Measurements from ENCODE around the gene ATRN. TPM values are rescaled to one million over a fixed set of nuclear protein-coding genes. Genes with fewer than 3 reads are reported as not detected.

Gene ATRN
- polyA plus RNA-seq, 6 donors from 2014 or later = 6.8 to 11.0 (median 7.5) TPM

DNA sequence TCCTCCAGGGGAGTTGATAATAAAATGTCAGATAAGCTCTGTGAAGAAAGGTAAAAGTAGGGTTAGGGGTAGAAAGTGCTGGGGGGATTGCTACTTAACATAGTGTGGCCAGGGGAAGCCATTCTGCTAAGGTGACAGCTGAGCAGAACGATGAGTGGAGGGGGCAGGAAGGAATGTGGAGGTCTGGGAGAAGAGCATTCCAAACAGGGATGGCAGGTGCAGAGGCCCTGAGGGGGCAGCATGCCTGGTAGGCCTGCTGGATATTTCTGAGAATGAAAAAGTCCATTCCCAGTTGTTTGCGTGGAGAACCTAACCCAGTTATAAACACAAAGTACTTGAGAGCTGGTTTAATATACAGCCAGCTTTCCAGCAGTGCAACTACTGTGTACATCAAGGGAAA lies 183.1 kb downstream of the ATRN start:
- no peak overlapping the region for H3K27ac Mint-ChIP-seq
- H3K4me1 Mint-ChIP-seq = peaks cover 3 to 11% (median 10%) of the 10 kb centered on the region in 3 donors
- H3K4me3 Mint-ChIP-seq = no peak overlapping the region
- H3K36me3 Mint-ChIP-seq = peaks cover 6 to 8% of the 10 kb centered on the region in 2 donors
- peaks cover 0 to 8% (median 3%) of the 10 kb centered on the region in 7 donors for H3K9me3 Mint-ChIP-seq
- ATAC-seq (ENCODE audit: low read depth in 2 of 2) = no peak
- peaks cover 0 to 11% (median 3%) of the 10 kb centered on the region in 3 donors for H3K27me3 Mint-ChIP-seq
- DNase-seq = no peak

DNA sequence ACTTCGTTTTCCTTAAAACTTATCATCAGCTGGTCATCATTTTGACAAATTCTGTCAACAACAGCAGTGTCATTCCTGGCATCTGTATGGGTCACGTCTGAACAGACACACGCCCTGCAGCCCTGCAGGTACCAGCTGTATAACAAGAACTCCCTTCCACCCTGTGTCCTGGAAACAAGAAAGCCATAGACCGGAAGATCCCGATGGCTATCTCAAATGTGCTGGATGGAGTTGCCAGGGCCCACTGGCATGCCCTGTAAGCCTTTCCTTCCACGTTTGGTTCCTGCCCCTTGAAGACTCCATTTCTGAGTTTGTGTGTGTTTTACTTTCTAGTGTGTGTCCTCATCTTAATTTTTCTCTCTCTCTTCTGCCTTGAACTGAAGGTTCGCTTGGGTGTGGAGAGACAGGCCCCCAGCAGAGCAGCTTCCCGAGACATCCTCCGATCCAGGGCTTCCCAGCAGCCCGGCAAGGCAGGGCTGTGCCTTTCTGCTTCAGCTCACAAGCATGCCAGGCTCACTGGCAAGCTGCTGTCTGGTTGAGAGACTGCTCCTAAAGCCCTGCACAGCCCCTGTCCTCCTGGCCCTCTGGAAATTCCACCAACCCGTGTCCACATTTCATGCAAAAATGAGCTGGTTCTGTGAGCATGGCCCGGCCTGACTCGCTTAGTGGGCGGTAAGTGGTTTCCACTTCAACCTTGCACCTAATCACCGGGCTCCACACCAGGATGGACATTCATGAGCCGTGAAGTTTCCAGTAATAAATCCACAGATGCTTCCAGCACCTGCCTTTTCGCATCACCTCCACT lies 183.7 kb downstream of the ATRN start:
- H3K4me1 Mint-ChIP-seq = peaks cover 6 to 17% (median 15%) of the 10 kb centered on the region in 3 donors
- H3K4me3 Mint-ChIP-seq = no peak overlapping the region
- H3K36me3 Mint-ChIP-seq = peaks cover 6 to 8% of the 10 kb centered on the region in 2 donors
- H3K27ac Mint-ChIP-seq = no peak overlapping the region
- ATAC-seq (ENCODE audit: low read depth in 2 of 2) = no peak
- peaks cover 0 to 8% (median 4%) of the 10 kb centered on the region in 7 donors for H3K9me3 Mint-ChIP-seq
- no peak for DNase-seq
- H3K27me3 Mint-ChIP-seq = peaks cover 0 to 16% (median 10%) of the 10 kb centered on the region in 3 donors

DNA sequence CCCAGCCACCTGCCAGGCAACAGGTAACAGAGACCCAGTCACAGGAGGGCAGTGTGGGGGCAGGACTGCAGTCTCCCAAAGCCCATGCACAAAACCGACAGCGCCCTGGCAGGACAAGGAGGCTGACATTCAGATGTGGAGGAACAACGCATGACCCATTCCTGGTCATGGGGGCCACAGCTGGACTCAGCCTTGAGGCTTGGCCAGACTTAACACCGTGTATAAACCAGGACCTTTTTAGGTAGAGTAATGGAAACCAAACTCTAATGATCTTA lies 184.2 kb downstream of the ATRN start:
- no peak overlapping the region for H3K4me3 Mint-ChIP-seq
- peaks cover 0 to 20% (median 15%) of the 10 kb centered on the region in 3 donors for H3K27me3 Mint-ChIP-seq
- peaks cover 6 to 8% of the 10 kb centered on the region in 2 donors for H3K36me3 Mint-ChIP-seq
- DNase-seq (no peak), ATAC-seq (ENCODE audit: low read depth in 2 of 2) (no peak)
- H3K27ac Mint-ChIP-seq = no peak overlapping the region
- H3K9me3 Mint-ChIP-seq = peaks cover 0 to 8% (median 4%) of the 10 kb centered on the region in 7 donors
- peaks cover 6 to 19% (median 17%) of the 10 kb centered on the region in 3 donors for H3K4me1 Mint-ChIP-seq

DNA sequence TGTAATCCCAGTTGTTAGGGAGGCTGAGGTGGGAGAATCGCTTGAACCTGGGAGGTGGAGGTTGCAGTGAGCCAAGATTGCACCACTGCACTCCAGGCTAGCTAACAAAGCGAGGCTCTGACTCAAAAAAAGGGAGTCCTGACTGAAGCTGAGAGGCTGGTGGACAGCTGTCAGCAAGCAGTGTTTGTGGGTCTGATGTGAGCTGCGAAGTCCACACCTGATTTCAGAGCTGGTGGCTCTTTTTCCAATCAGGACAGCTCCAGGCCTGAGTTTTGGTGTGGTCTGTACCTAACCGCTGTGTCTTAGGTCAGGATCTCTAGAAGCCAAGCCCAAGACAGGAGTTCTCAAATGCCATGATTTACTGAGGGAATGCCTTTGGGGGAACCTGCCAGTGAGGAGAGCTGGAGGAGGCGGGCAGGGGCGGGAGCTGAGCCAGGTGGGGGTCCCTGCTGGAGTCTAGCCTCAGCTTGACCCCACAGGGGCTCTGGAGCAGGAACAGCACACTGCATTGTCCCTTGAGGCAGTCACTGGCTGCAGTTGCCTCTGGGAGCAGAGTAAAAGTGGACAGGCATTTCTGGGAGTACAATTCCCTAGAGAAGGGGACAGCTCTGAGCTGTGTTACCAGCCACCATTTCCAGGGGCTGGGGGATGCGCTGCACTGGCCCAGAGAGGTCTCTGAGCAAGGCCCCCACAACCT lies 187.3 kb downstream of the ATRN start:
- no peak for ATAC-seq (ENCODE audit: low read depth in 2 of 2)
- H3K27ac Mint-ChIP-seq = peak overlapping the region in 1 of 6 donors; percentile 61
- no peak for DNase-seq
- H3K4me3 Mint-ChIP-seq = no peak overlapping the region
- peaks cover 6 to 11% (median 11%) of the 10 kb centered on the region in 3 donors for H3K4me1 Mint-ChIP-seq
- H3K9me3 Mint-ChIP-seq = peaks cover 0 to 8% (median 4%) of the 10 kb centered on the region in 7 donors
- peaks cover 0 to 8% of the 10 kb centered on the region in 2 donors for H3K36me3 Mint-ChIP-seq
- peaks cover 5 to 40% (median 35%) of the 10 kb centered on the region in 3 donors for H3K27me3 Mint-ChIP-seq

DNA sequence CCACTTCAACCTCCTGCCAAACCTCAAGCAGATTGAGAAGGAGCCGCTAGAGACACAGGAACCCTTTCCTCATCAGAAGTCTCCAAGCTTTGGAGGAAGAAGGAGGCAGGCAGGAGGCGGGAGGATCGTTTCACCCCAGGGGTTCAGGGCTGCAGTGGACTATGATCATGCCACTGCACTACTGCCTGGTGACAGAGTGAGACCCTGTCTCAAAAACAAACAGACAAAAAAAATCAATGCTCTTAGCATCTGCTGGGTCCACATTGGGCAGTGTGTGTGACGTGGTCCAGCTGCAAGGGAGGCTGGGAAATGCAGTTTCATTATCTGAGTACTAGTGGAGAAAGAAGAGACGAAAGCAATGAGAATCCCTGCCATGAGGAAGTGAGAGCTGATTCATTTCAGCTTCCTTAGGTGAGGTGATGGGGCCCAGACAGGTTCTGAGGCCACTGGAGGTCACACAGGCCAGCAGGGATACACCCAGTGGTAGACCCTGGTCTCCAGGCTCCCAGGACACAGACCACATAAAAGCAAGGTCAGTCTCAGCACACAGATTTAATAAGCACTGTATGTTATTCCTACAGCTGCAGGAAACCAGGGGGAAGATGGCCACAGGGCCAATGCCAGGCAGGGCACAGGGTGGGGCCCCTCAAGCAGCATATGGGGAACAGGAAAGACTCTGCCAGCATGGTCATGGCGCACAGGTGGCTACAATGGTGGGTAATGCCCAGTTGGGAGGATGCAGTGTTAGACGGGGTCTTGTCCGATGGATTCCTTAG lies 188.1 kb downstream of the ATRN start:
- DNase-seq (no peak), ATAC-seq (ENCODE audit: low read depth in 2 of 2) (peak; percentile 41 to 59)
- no peak overlapping the region for H3K27ac Mint-ChIP-seq
- peaks cover 6 to 11% (median 11%) of the 10 kb centered on the region in 3 donors for H3K4me1 Mint-ChIP-seq
- peaks cover 8 to 43% (median 35%) of the 10 kb centered on the region in 3 donors for H3K27me3 Mint-ChIP-seq
- H3K9me3 Mint-ChIP-seq = peaks cover 0 to 5% (median under 1%) of the 10 kb centered on the region in 7 donors
- H3K36me3 Mint-ChIP-seq = peaks cover 0 to 2% of the 10 kb centered on the region in 2 donors
- H3K4me3 Mint-ChIP-seq = peak overlapping the region in 1 of 8 donors; percentile 12

DNA sequence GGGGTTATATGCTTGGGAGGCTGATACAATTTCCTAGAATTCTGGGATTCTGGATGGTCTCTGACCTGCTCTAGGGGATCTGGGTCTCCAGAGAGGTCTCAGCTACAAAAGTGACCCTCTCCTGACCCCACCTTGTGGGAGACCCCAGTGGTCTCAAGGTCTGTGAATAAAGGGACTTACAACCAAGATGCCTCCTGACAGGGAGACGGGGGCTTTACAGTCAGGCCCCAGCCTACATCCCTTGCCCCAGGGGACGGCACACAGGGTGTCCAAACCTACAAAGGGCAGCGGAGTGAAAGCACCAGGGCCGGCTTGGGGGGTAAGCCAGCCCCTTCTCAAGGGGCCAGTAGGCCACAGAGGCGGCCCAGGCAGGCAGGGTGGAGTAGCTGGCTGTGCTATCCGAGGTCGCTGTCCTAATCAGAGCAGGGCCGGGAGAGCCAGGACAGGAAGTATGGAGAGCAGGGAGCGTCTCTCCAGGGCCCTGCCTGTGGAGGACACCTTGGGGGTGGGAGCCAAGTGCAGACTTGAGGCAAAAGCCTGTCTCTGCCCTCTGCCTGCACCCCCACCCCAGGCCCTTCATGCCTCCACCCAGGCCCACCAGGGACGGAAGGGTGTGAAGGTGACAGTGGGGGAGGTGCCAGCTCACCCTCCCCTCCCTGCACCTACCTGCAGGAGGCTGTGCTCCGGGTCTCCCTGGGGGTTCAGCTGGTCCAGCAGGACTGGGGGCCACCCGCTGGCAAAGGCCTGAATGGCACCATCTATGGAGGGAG lies 188.9 kb downstream of the ATRN start:
- peaks cover 0 to 5% (median 0%) of the 10 kb centered on the region in 7 donors for H3K9me3 Mint-ChIP-seq
- peak overlapping the region in 1 of 6 donors; percentile 33 for H3K27ac Mint-ChIP-seq
- peaks cover 6 to 11% (median 11%) of the 10 kb centered on the region in 3 donors for H3K4me1 Mint-ChIP-seq
- peak overlapping the region in 2 of 8 donors; percentile 36 to 51 for H3K4me3 Mint-ChIP-seq
- ATAC-seq (ENCODE audit: low read depth in 2 of 2) = no peak
- H3K27me3 Mint-ChIP-seq = peaks cover 9 to 43% (median 35%) of the 10 kb centered on the region in 3 donors
- no peaks in the 10 kb centered on the region for H3K36me3 Mint-ChIP-seq
- no peak for DNase-seq

DNA sequence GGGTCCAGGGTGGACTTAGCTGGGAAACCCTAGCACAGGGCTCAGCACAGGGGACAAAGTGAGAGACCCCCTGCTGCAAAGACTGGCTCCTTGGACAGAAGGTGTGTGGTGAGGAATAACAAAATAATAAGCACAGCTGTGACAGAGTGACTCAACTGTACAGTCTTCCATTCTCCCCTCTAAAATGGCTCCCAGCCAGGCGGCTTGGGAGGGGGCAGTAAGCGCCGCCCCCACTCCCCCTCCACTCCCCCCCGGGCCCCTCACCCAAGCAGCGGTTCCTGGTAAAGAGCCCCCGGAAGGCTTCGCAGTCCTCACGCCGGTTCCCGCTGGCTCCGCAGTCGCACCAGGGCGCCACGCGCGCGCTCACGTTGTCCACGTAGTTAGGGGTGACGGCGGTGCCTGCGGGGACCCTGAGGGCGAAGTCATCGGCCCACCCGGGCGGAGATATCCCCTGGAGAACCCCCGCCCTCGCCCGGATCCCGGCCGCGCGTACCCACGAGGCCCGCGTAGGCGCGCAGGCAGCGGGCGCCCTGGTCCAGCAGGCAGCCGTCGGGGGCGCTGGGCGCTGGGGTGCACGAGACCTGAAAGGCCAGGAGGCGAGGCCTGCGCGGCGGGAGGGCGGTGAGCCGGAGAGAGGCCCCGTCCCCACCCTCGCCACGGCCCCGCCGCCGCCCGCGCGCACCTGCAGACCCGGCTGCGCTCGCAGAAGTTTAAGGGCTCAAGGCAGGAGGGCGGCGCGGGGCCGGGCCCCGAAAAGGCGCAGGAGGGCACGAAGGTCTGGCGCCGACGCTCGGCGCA lies 189.6 kb downstream of the ATRN start:
- Mint-ChIP-seq H3K36me3 (no peaks in the 10 kb centered on the region), H3K4me1 (peaks cover 6 to 18% (median 11%) of the 10 kb centered on the region in 3 donors), H3K27me3 (peaks cover 9 to 43% (median 35%) of the 10 kb centered on the region in 3 donors), H3K9me3 (peaks cover 0 to 4% (median 0%) of the 10 kb centered on the region in 7 donors), H3K27ac (no peak overlapping the region), H3K4me3 (no peak overlapping the region)
- DNase-seq (no peak), ATAC-seq (ENCODE audit: low read depth in 2 of 2) (no peak)

DNA sequence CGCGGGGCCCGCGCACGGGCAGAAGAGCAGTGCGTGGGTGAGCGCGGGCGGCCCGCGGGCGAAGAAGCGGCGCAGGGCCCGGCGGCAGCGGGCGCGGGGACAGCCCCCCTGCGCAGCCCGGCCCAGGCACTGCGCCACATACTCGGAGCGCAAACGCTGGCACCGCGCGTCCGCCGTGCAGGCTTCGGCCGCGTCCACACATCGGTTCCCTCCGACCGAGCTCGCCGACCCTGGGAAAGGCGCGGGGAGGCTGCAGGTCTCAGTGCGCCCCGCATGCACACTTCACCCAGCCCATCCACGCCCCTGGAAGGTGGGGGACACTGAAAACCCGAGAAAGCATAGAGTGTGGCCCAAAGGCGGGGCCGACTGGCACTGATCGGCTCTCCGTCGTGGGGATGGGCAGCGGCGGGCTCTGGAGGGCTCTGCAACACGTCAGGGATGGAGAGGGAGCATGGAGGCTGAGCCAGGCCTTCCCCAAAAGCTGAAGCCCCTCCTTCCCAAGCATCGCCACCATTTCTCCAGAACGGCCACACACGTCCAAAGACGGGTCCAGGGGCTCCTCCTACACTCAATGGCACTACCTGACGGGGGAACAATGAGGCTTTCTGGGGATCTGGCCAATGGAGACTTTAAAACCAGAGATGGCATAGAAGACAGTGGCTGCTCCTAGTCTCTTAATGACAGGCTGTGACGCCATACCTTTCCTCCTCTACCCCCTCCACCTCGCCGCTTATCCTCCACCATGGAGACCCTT lies 190.4 kb downstream of the ATRN start:
- H3K36me3 Mint-ChIP-seq = no peaks in the 10 kb centered on the region
- H3K4me3 Mint-ChIP-seq = peak overlapping the region in 1 of 8 donors; percentile 63
- H3K27me3 Mint-ChIP-seq = peaks cover 9 to 44% (median 35%) of the 10 kb centered on the region in 3 donors
- H3K4me1 Mint-ChIP-seq = peaks cover 6 to 18% (median 13%) of the 10 kb centered on the region in 3 donors
- DNase-seq (no peak), ATAC-seq (ENCODE audit: low read depth in 2 of 2) (no peak)
- peaks cover 0 to 3% (median 0%) of the 10 kb centered on the region in 7 donors for H3K9me3 Mint-ChIP-seq
- H3K27ac Mint-ChIP-seq = no peak overlapping the region

DNA sequence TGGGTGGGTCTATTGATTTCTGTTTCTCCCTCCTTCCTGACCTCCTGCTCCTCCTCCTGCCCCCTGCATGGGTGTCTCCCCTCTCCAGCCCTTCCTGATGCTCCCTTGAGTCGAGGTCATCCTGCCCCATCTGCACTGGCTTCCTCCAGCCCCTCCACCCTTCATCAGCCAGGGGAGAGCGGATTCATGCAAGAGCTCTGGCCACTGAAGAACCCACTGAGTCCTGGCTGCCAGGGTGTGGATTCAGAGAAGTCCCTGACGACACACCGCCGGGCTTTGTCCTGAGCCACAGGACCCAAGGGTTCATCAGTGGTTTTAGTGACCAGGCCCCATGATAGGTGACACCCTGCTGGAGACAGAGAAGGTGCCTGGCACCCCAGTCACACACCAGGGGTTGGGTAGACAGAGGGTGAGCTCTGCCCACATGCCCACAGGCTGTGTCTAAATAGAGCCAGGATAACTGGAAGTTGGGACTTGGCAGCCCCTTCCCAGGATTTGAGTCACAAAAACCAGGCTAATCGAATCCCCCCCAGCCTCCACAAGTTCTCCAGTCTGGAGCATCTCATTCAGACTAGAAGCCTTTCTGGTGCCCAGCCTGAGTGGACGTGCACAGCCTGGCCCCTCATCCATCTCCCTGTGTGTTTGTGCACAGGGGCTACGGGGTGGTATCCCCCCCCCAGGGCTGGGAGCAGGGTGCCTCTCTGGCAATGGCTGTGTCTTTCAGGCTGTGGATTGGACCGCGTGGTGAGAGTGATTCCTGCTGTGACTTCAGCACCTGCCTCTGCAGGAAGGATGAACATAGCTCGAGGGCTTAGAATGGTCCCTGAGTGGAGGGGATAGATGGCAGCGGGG lies 191.2 kb downstream of the ATRN start:
- H3K9me3 Mint-ChIP-seq = peaks cover 0 to 3% (median 0%) of the 10 kb centered on the region in 7 donors
- H3K4me1 Mint-ChIP-seq = peaks cover 6 to 18% (median 13%) of the 10 kb centered on the region in 3 donors
- H3K27me3 Mint-ChIP-seq = peaks cover 9 to 49% (median 35%) of the 10 kb centered on the region in 3 donors
- ATAC-seq (ENCODE audit: low read depth in 2 of 2) (no peak), DNase-seq (no peak)
- peak overlapping the region in 1 of 8 donors; percentile 63 for H3K4me3 Mint-ChIP-seq
- H3K27ac Mint-ChIP-seq = peak overlapping the region in 1 of 6 donors; percentile 70
- H3K36me3 Mint-ChIP-seq = no peaks in the 10 kb centered on the region

DNA sequence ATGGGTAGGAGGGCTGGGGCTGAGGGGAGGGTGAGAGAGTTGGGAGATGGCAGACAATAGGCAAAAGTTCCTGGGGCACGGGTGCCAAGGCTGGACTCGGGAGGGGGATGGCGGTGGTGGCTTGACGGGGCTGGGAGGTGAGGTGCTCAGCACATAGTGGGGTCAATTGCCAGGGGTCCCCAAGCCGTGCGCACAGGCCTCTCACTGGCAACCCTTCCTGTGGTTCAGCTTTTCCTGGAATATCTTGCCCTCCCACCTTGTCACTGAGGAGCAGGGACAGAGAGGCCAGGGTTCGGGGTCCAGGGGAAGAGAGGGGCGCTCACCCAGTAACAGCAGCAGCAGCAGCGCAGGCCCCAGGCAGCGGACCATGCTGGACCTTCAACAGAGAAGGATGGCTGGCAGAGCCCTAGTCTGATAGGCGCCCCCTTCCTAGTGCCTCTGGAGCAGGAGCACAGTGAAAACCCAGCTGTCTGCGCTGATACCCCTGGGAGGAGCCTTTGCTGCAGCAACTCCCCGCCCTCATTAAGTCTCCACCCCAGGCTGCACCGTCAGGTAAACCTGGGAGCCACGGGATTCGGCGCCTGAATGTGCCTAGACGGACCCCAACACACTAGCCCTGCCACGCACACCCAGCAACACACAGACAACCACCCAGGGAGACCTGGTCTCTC lies 192.3 kb downstream of the ATRN start, which contains the start of gene GFRA4:
GFRA4 (minus strand) TSS at position 369 of the 671 bp plus-strand sequence; CDS start at position 369, 0 bp downstream.
- peaks cover 0 to 3% (median 0%) of the 10 kb centered on the region in 7 donors for H3K9me3 Mint-ChIP-seq
- H3K27ac Mint-ChIP-seq = no peak within 1 kb of the TSS
- peak within 1 kb of the TSS in 1 of 8 donors; percentile 59 for H3K4me3 Mint-ChIP-seq
- H3K4me1 Mint-ChIP-seq = peaks cover 6 to 18% (median 13%) of the 10 kb centered on the region in 3 donors
- ATAC-seq (ENCODE audit: low read depth in 2 of 2) (no peak), DNase-seq (no peak)
- H3K27me3 Mint-ChIP-seq = peaks cover 9 to 53% (median 39%) of the 10 kb centered on the region in 3 donors
- no peaks in the 10 kb centered on the region for H3K36me3 Mint-ChIP-seq
